ENCODE measurements around the gene S100A13.
A peak's percentile ranks its signal among the peaks of the same experiment; 100 is the strongest.
"Not testable (repeated sequence)": the region's sequence is repeated elsewhere in the genome, so short reads cannot be mapped to it uniquely, and the experiment has no call there.

The S100A13 gene

DNA sequence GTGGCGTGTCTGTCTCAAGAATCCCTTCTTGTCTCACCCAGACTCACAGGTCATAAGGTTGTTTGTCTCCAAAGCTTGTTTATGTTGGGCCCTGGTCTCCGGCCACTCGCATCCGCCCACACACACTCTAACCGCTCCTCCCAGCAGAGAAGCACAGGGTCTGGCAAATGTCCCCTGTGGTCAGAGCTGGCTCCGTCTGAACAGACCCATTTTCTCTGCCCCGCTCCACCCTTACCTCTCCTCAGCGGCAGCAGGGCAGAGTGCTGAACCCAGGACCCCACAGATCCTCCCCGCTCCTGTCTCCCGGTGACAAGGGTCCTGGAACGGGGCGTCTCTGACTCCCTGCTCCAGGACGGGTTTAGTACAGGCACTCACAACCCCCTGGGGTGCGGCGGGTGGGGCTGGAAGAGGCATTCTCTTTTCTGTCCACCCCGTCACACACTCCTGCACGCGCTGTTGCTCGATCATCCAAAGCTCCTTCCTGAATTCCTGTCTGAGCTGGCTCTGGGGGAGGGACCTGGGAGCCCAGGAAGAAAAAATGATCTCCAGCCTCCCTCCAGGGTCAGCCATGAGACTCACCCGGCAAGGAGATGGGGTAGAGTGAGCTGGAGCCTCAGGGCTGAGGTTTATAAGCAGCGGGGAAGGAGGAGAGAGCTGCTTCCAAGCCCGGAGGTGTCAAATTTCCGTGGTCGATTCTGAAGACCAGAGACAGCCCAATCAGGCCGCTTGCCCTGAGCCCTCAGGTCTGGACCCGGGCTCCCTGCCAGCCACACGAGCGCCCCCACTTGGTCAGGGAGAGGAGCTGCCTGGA, at the start of gene S100A13:
TSS of gene S100A13 (minus strand) at position 602 of the 811 bp plus-strand sequence. CDS start 1,033 bp downstream, outside the sequence.
- no peak for DNase-seq (ENCODE audit: low read depth)

DNA sequence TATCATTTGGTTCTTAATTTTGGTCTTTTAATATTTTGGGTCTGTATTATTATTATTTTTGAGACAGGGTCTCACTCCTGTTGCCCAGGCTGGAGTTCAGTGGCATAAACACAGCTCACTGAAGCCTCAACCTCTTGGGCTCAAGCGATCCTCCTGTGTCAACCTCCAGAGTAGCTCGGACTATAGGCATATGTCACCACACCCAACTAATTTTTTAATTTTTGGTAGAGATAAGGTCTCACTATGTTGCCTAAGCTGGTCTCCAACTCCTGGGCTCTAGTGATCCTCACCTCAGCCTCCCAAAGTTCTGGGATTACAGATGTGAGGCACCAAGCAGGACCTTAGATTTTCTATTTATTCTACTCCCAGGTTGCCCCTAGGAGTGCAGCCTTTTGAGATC, 46.2 kb upstream of the S100A13 start:
- no peak for DNase-seq (ENCODE audit: low read depth)

DNA sequence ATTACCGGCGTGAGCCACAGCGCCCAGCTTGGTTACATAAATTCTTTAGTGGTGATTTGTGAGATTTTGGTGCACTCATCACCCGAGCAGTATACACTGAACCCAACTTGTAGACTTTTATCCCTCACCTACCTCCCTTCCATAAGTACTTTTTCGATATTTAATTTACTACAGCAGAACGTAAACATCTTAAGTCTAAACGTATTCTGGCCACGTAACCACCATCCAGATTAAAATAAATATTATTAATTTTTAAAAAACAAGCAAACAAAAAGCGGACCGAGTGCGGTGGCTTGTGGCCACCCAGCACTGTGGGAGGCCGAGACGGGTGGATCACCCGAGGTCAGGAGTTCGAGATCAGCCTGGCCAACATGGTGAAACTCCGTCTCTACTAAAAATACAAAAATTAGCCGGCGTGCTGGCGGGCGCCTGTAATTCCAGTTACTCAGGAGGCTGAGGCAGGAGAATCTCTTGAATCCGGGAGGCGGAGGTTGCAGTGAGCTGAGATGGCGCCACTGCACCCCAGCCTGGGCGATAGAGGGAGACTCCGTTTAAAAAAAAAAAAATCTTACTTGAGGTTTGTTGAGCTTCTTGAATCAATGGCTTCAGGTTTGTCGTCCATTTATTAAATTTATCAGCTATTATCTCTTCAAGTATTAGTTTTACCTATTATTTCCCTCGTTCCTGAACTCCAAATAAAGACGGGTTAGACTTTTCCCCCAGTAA, 44.5 kb upstream of the S100A13 start:
- DNase-seq (ENCODE audit: low read depth): peak; percentile 22

DNA sequence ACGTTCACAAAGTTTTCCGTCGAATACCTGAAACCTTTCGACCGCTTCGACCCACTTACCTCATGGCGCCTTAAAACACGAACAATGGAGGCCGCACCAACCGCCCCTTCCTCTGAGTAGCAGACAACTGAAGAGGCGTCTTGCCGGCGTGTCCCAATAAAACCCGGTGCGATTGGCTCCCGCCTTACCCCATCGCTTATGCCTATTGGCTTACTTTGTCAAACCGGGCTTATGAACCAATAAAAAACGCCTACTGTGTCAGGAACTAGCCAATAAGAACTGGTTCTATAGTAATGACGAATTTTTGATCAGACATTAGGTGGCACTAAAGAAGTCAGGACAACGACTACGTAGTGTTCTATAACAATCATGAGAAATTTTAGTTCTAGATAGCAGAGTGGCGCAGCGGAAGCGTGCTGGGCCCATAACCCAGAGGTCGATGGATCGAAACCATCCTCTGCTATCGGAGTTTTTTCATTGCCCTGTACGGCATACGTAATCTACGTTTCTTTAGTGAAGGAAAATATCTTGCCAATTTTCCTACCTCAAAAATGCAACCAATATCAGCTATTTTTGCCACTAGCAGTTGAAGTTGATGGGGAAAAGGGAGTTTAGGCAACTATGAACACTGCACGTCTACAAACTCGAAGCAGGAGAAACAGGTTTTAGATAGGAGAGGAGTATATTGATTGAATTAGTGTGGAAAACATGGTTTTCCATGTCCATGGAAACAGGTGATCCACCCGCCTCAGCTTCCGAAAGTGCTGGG, 43.7 kb upstream of the S100A13 start, which contains the start of gene ILF2:
TSS of gene ILF2 (minus strand) at position 135 of the 769 bp plus-strand sequence. CDS start at position 64, 71 bp downstream.
- peak; percentile 91 for DNase-seq (ENCODE audit: low read depth)

DNA sequence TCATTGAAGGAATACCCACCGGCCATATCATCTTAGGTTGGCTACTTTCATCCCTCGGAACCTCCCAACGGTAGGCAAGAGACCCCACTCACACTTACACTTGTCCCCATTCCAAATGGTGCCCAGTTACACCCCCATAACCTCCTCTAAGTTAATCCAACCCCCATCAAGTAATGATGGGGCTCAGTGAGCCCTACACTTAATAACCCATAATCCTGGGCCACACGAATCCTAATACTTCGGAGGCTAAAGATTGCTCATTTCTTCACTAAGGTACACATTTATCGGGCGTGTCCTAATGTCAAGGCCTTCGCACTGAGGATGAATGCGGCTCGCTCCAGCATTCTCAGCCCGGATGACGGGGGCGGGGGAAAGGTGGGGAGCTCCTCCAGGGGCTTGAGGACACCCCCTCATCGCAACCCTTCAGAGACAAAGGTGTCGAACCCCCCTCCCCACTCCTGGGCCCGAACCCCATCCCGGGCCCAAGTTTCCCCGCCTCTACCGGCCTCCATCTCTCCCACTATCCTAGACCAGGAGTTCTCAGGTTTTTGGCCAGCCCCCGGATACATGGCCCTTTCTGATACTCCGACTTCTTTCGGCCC, 43.1 kb upstream of the S100A13 start:
- DNase-seq (ENCODE audit: low read depth): no peak

DNA sequence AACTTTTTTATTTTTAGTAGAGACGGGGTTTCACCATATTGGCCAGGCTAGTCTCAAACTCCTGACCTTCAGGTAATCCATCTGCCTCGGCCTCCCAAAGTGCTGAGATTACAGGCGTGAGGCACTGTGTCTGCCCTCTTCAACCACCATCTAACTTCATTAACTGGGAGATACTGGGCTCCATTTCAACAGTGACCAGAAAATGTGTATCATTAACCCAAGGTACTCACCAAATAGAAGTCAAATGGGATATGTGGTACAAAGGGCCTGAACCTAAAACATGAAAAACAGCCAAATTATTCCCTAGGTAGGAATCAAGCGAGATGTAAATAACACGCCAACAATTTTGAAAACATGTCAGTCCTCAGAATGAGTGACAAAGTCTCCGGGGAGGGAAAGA, 42.3 kb upstream of the S100A13 start:
- no peak for DNase-seq (ENCODE audit: low read depth)

DNA sequence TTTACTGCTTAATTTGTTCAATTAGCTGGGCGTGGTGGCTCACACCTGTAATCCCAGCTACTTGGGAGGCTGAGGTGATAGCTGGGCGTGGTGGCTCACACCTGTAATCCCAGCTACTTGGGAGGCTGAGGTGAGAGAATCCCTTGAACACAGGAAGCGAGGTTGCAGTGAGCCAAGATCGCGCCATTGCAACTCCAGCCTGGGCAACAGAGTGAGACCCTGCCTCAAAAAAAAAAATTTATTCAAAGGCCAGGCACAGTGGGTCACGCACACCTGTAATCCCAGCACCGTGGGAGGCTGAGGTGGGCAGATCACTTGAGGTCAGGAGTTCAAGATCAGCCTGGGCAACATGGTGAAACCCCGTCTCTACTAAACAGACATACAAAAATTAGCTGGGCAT, 41.4 kb upstream of the S100A13 start:
- not testable (repeated sequence) for DNase-seq (ENCODE audit: low read depth)

DNA sequence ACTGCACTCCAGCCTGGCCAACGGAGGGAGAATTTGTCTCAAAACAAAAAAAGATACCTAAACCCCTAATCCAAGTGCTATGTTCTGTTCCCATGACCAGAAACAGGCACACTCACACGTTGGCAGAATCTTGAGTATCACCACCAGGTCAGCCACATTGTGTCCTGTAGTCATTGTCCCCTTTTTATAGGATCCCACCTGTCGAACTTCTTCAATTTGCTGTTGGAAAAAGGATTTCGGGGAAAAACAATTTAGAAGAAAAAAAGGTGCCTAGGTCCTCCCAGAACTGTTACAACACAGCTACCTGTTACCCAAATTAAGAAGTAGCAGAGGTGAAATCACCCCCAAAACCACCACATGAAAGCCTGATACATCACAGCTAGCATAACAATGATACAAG, 40.1 kb upstream of the S100A13 start:
- no peak for DNase-seq (ENCODE audit: low read depth)

DNA sequence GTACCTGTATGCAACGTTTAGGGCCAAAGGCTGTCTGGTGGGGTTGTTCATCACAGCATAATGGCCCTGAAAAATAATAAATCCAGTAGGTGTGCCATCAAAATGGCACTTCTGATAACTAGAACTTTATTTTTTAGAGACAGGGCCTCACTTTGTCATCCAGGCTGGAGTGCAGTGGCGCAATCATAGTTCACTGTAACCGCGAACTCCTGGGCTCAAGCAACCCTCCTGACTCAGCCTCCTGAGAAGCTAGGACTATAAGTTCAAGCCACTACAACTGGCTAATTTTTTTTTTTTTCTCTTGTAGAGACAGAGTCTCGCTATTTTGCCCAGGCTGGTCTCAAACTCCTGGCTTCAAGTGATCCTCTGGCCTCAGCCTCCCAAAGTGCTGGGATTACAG, 35.9 kb upstream of the S100A13 start:
- DNase-seq (ENCODE audit: low read depth): no peak

DNA sequence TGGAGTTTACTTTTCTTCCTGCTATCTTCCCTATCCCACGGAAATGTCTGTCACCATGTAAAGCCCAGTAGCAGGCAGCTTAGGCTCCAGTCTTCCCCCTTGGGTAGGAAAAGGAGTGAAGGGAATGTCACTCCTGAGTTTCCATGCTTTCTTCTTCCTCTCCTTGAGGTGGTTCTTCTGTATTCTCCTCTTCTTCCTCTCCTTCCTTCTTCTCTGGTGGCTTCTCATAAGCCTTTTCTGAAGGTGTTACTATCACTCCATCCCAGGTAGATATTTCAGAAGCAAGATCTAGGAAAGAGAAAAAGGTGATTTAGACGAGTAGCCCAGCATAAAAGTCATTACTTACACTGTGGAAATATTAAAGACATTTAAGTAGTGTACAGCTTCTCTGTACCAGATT, 35.0 kb upstream of the S100A13 start:
- no peak for DNase-seq (ENCODE audit: low read depth)

DNA sequence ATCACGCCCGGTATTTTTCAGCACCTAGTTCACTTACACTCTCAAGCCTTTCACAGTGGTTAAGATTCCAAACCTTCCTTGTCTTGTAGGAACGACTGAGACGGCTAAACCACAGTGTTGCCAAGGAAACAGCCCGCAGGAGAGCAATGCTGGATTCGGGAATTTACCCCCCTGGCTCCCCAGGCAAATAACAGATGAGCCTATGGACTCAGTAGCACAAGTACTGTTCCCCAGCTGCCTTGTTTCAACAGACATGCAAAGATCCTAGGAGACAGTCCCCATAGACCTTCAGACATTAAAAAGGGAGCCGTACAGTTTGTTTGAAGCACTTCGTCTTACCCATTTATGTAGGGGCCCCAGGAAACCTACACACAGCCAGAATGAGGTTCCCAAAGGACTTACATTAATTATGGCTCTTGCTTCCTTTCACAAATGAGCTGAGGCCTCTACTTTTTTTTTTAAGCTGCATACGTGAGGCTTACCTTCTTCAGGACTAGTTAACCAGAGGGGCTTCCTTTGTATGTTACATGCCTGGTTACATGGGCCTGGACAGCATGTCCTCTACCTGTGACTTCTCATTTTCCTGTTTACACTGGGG, 33.9 kb upstream of the S100A13 start:
- DNase-seq (ENCODE audit: low read depth): no peak

DNA sequence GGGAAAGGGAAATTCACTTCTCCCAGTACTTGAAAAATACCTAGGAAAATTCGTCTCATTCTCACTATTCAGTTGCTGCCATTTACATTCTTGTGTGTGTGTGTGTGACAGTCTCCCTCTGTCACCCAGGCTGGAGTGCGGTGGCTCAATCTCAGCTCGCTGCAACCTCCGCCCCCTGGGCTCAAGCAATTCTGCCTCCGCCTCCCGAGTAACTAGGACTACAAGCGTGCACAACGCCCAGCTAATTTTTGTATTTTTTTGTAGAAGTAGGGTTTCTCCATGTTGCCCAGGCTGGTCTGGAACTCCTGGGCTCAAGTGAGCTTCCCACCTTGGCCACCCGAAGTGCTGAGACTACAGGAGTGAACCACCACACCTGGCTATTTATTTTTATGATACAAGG, 32.4 kb upstream of the S100A13 start:
- DNase-seq (ENCODE audit: low read depth): no peak

DNA sequence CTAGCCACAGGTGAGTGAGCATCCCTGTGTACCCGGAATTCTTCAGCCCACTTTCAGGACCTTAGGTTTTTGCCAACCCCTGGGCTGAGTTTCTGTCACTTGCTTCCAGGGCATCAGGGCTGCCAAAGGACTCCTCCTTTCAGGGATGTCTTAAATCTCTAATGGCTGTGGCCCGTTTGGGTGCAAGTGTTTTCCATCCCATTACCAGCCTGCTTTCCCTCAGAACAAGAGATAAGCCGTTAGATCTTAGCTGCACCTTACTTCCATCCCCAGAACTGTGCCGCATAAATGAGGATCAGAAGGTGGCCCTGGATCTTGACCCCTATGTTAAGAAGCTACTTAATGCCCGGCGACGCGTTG, 31.9 kb upstream of the S100A13 start:
- no peak for DNase-seq (ENCODE audit: low read depth)

DNA sequence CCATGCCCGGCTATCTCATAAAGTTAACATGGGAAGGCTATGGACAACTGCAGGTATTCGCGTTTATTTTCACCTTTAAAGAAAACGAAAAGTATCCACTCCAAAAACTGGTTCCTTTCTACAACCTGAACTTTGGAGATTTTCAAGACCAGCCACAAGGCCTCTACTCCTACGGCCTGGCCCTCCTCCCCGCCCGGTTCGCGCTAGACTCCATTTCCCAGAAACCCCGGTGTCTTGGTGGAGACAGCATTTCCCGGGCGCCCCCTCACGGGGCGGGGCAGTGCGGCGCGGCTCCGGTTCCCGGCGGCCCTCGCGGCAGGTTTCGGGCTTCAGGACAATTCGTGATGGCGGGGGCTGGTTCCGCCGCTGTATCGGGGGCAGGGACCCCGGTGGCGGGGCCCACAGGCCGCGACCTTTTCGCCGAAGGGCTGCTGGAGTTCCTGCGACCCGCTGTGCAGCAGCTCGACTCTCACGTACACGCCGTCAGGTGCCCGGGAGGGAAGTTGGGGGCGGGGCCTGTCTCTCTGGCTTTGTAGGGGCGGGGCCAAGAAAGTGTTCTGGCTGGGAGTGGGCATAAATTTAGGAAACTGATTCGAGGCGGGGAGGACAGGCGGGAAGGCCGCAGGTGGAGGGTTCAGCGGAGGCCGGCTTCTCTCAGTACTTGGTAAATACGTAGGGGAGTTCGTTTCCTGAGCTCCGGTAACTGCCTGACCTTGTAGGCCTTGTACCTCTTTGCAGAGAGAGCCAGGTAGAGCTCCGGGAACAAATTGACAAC, 31.3 kb upstream of the S100A13 start, which contains the start of gene SNAPIN:
TSS of gene SNAPIN (plus strand) at position 304 of the 775 bp plus-strand sequence. CDS start at position 345, 41 bp downstream.
- peak; percentile 83 for DNase-seq (ENCODE audit: low read depth)

DNA sequence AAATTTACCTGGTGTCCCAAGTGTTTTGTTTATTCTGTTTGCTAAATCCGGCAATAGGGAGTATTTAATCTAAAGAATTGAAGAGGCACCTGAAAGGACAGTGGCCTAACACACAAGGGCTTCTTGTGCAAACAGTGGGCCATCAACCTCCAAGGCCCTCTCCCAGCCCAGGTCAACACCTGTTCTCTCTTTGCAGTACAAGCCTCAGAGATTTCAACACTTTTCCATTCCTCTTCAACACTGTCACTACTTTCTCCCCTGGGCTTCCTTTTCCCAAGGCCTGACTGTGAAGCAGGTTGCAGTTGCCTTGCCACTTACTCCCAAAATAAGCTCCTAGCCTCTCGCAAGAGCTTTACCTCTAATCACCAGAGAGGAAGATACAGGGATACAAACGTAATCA, 28.0 kb upstream of the S100A13 start:
- no peak for DNase-seq (ENCODE audit: low read depth)

DNA sequence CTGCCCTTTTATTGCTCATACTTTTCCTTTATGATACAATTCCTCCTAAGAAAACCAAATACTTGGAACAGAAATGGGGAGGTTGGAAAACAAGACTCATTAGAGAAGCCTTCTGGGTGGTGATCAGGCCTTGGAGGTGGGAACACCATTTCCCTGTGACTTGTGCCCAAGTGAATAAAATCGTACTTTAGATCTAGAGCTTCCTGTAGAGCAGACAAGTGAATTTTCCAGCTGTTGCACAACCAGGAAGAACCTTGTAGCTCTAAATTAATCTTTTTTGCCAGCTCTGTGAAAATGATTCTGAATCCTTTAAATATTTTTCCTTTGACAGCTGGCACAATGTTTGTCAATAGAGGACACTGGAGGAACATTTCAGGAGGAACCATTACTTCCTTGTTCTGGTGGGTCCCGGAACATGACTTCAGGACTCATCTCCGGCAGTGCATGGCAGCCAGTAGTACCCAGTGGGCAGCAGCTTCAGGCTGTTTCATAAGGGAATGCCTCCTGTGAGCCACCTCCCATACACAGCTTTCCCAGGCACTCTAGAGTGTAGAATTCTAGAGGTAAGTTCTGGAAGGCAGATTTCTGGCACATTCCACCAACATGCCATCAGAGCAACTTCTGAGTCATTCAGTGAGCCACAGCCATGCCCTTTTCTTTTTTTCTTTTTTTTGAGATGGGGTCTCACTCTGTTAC, 25.6 kb upstream of the S100A13 start:
- no peak for DNase-seq (ENCODE audit: low read depth)

DNA sequence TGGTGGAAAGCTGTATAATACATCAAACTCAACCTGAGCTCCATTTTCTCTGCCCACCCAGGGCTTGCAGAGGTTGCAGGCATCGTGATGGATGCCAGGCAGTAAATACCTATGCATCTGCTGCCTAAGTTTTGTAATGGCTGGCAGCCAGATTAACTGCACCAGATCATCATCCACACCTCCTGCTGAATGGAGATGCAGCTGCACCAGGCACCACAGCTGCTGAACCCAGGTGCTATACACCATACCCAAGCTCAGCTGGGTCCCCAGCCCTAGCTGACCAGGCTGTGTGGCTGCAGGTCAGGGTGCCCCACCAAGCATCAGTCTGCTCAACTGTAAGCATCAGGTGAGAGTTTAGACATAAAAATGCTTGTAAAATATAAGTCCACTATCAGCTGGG, 24.5 kb upstream of the S100A13 start:
- DNase-seq (ENCODE audit: low read depth): no peak

DNA sequence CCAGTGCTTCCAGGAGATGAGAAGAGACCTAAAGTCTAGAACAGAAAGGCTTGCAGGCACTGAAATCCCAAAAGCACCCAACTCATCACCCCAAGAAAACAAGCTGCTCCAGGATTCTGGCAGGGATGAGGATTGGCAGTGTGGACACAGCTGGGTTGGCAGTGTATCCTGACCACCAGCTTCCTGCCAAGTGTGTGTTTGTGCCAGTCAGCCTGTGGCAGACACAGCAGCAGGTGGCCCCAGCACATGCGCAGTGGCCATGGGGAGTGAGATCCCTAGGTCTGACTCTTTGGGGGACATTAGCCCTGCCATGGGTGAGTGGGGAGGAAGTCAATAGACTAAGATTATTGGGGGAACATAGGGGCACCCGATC, 22.5 kb upstream of the S100A13 start:
- no peak for DNase-seq (ENCODE audit: low read depth)

DNA sequence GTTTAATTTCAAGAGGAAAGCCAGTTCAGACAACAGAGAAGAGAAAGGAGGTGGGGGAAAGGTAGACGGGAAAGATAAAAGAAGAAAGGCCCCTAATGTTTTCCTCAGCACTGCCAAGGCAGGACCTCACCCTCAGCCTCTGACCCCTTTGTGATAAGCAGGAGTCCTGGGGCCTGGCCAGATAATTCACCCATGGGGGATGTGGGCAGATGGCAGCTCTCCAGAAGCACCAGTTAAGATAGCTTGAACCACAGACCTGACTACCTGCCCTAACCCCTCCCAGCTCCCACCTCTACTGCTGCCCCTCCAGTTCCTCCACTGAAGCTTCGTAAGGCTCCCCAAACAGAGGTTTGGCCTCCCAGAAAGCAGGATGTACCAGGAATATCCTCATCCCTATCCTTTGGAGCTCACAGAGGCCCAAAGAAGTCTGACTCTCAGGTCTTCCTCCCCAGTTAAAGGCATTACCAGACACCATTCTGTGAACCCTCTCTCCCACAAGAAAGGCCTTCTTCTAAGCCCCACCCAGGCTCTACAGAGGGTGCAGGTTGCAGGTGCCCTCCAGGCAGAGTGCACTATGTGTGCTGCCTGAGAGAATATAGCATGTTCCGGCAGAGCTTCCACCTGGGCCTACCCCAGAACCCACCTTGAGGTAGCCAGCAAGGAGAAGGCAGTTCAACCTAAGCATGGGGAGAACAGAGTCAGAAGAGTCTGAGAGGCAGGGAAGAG, 22.0 kb upstream of the S100A13 start:
- no peak for DNase-seq (ENCODE audit: low read depth)
